ENCODE measurements around the gene NADK2. TPM values are rescaled to one million over a fixed set of nuclear protein-coding genes. Genes with fewer than 3 reads are reported as not detected.
"Not testable (repeated sequence)": the region's sequence is repeated elsewhere in the genome, so short reads cannot be mapped to it uniquely, and the experiment has no call there.

Gene NADK2
- total RNA-seq, 1 donor from 2014 or later, result 37.8 TPM

- DNase-seq (ENCODE audit: low spot score), result no peak
- Mint-ChIP-seq H3K27me3 (ENCODE audit: low read depth) (no peaks in the 10 kb centered on the region), H3K4me1 (ENCODE audit: low read depth) (peaks cover 4% of the 10 kb centered on the region), H3K27ac (ENCODE audit: unreplicated experiment) (no peak overlapping the region), H3K36me3 (ENCODE audit: low read depth) (peaks cover 25% of the 10 kb centered on the region), H3K4me3 (ENCODE audit: unreplicated experiment) (no peak overlapping the region), H3K9me3 (ENCODE audit: low read depth) (no peaks in the 10 kb centered on the region)
- no peak for TF ChIP-seq CTCF (IDR thresholded peaks at IDR 0.05)
Observed at GRCh38 chr5:36206913-36207312, 34.8 kb downstream of the NADK2 start.

GRCh38 chr5:36205329-36205728, 36.4 kb downstream of the NADK2 start:
- no peak for DNase-seq (ENCODE audit: low spot score)
- no peak for TF ChIP-seq CTCF (IDR thresholded peaks at IDR 0.05)
- no peaks in the 10 kb centered on the region for H3K27me3 Mint-ChIP-seq (ENCODE audit: low read depth)
- peaks cover 4% of the 10 kb centered on the region for H3K4me1 Mint-ChIP-seq (ENCODE audit: low read depth)
- H3K27ac Mint-ChIP-seq (ENCODE audit: unreplicated experiment), result no peak overlapping the region
- no peaks in the 10 kb centered on the region for H3K9me3 Mint-ChIP-seq (ENCODE audit: low read depth)
- H3K4me3 Mint-ChIP-seq (ENCODE audit: unreplicated experiment), result no peak overlapping the region
- peaks cover 23% of the 10 kb centered on the region for H3K36me3 Mint-ChIP-seq (ENCODE audit: low read depth)

GRCh38 chr5:36202521-36202961, 39.2 kb downstream of the NADK2 start:
- no peaks in the 10 kb centered on the region for H3K27me3 Mint-ChIP-seq (ENCODE audit: low read depth)
- peaks cover 10% of the 10 kb centered on the region for H3K4me1 Mint-ChIP-seq (ENCODE audit: low read depth)
- H3K4me3 Mint-ChIP-seq (ENCODE audit: unreplicated experiment), result no peak overlapping the region
- no peak for TF ChIP-seq CTCF (IDR thresholded peaks at IDR 0.05)
- H3K9me3 Mint-ChIP-seq (ENCODE audit: low read depth), result no peaks in the 10 kb centered on the region
- DNase-seq (ENCODE audit: low spot score), result no peak
- H3K27ac Mint-ChIP-seq (ENCODE audit: unreplicated experiment), result peak overlapping the region; percentile 80
- peaks cover 17% of the 10 kb centered on the region for H3K36me3 Mint-ChIP-seq (ENCODE audit: low read depth)

GRCh38 chr5:36200513-36200912, 41.2 kb downstream of the NADK2 start:
- TF ChIP-seq CTCF (IDR thresholded peaks at IDR 0.05), result no peak

GRCh38 chr5:36199620-36200019, 42.1 kb downstream of the NADK2 start:
- no peak for DNase-seq (ENCODE audit: low spot score)

More at GRCh38 chr5:36200513-36200912, 41.2 kb downstream of the NADK2 start:
- H3K4me3 Mint-ChIP-seq (ENCODE audit: unreplicated experiment), result no peak overlapping the region
- H3K4me1 Mint-ChIP-seq (ENCODE audit: low read depth), result peaks cover 10% of the 10 kb centered on the region
- no peaks in the 10 kb centered on the region for H3K9me3 Mint-ChIP-seq (ENCODE audit: low read depth)
- H3K27me3 Mint-ChIP-seq (ENCODE audit: low read depth), result no peaks in the 10 kb centered on the region
- DNase-seq (ENCODE audit: low spot score), result no peak
- peaks cover 19% of the 10 kb centered on the region for H3K36me3 Mint-ChIP-seq (ENCODE audit: low read depth)
- H3K27ac Mint-ChIP-seq (ENCODE audit: unreplicated experiment), result no peak overlapping the region

GRCh38 chr5:36198783-36199182, 42.9 kb downstream of the NADK2 start:
- Mint-ChIP-seq H3K4me1 (ENCODE audit: low read depth) (peaks cover 10% of the 10 kb centered on the region), H3K36me3 (ENCODE audit: low read depth) (peaks cover 21% of the 10 kb centered on the region)

More at GRCh38 chr5:36199620-36200019, 42.1 kb downstream of the NADK2 start:
- H3K4me1 Mint-ChIP-seq (ENCODE audit: low read depth), result peaks cover 10% of the 10 kb centered on the region
- no peaks in the 10 kb centered on the region for H3K9me3 Mint-ChIP-seq (ENCODE audit: low read depth)
- H3K4me3 Mint-ChIP-seq (ENCODE audit: unreplicated experiment), result no peak overlapping the region
- H3K36me3 Mint-ChIP-seq (ENCODE audit: low read depth), result peaks cover 21% of the 10 kb centered on the region
- TF ChIP-seq CTCF (IDR thresholded peaks at IDR 0.05), result no peak
- H3K27ac Mint-ChIP-seq (ENCODE audit: unreplicated experiment), result no peak overlapping the region
- no peaks in the 10 kb centered on the region for H3K27me3 Mint-ChIP-seq (ENCODE audit: low read depth)

More at GRCh38 chr5:36198783-36199182, 42.9 kb downstream of the NADK2 start:
- not testable (repeated sequence) for H3K9me3 Mint-ChIP-seq (ENCODE audit: low read depth); H3K4me3 Mint-ChIP-seq (ENCODE audit: unreplicated experiment); H3K27ac Mint-ChIP-seq (ENCODE audit: unreplicated experiment); DNase-seq (ENCODE audit: low spot score); H3K27me3 Mint-ChIP-seq (ENCODE audit: low read depth)
